OCI-LY3 (cell line): Measurements from ENCODE around the gene BICD2.

Experiments used
- EZH2phosphoT487 ChIP-seq: fragments of 200-600 bp; shearing (Covaris generic); IDR thresholded peaks from 2 replicates; pipeline ENCODE4 v1.6.1; 2018; ENCODE audit warnings: antibody characterized with exemption, mixed run types, low read depth
- TF ChIP-seq, protein P1 (sequence below): fragments of 200-600, 300-600 bp; sonication (generic); IDR thresholded peaks from 2 replicates; pipeline ENCODE4 v1.5.1; 2014; ENCODE audit warnings: antibody characterized with exemption, low read length, low read depth

DNA sequence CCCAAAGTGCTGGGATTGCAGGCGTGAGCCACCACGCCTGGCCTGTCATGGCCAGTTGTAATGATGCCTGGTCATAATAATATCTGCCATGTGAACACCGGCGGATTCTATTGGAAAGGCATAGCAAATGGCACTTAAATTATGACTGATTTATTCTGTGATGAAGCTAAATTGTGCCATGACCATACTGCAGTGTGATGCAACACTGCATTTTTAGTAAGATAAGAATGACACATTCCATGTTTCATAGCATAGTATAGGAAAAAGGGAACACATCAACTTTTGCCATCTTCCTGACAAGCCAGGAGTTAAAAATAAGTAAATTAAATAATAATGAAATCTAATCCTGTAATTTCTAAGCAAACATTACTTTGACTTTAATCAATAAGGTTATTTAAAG, 30.4 kb upstream of the BICD2 start:
- TF ChIP-seq, protein P1, sequence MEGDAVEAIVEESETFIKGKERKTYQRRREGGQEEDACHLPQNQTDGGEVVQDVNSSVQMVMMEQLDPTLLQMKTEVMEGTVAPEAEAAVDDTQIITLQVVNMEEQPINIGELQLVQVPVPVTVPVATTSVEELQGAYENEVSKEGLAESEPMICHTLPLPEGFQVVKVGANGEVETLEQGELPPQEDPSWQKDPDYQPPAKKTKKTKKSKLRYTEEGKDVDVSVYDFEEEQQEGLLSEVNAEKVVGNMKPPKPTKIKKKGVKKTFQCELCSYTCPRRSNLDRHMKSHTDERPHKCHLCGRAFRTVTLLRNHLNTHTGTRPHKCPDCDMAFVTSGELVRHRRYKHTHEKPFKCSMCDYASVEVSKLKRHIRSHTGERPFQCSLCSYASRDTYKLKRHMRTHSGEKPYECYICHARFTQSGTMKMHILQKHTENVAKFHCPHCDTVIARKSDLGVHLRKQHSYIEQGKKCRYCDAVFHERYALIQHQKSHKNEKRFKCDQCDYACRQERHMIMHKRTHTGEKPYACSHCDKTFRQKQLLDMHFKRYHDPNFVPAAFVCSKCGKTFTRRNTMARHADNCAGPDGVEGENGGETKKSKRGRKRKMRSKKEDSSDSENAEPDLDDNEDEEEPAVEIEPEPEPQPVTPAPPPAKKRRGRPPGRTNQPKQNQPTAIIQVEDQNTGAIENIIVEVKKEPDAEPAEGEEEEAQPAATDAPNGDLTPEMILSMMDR: no peak
- TF ChIP-seq EZH2phosphoT487: no peak
